HG02798 (cell line): ENCODE results near the gene TRPC3.
"Not testable (repeated sequence)": the region's sequence is repeated elsewhere in the genome, so short reads cannot be mapped to it uniquely, and the experiment has no call there.

ENCODE experiments used
- ATAC-seq: cut with Tn5 transposase; IDR thresholded peaks from one replicate; pipeline ENCODE4 v1.9.1; 2021; ENCODE audit warnings: mild to moderate bottlenecking; ENCODE audit not compliant: unreplicated experiment, poor library complexity

Gene TRPC3

DNA sequence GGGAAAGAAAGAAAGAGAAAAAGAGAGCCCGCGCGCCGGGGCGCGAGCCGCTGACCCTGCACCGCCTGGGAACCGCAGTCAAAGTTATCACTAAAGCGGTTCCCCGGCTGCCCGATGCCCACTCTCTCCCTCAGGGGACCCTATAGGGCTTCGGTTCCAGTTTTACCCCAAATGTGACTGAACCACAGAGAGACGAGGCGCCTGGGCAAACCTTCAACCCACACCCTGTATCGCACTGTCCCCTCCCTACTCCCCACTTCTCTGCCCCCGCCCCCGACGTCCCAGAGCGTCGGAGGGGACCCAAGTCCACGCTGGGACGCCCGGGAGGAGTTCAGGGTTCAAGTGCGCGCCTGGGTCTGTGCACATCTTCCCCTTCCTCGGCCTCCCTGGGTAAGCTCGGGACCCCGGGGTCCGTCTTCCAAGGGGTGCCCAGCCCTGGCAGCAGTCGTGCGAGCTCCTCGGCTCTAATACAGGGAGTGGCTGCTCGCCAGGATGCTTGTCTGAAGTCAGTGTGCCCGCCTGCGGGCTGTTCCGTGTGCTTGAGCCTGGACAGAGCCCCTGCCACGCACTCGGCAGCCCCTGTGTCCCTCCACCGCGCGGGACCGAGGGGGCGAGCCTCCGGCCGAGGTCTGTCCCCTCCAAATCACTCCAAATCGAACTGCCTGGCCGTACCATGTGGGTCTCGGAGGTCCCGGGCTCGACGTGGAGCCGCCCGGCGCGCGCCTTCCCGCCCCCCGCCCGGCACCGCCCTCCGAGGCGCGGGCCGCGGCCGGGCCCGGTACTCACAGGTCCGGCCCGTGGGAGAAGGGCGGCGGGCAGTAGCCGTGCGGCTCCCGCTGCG, 960 bp downstream of the TRPC3 start:
- peak; percentile 20 for ATAC-seq

DNA sequence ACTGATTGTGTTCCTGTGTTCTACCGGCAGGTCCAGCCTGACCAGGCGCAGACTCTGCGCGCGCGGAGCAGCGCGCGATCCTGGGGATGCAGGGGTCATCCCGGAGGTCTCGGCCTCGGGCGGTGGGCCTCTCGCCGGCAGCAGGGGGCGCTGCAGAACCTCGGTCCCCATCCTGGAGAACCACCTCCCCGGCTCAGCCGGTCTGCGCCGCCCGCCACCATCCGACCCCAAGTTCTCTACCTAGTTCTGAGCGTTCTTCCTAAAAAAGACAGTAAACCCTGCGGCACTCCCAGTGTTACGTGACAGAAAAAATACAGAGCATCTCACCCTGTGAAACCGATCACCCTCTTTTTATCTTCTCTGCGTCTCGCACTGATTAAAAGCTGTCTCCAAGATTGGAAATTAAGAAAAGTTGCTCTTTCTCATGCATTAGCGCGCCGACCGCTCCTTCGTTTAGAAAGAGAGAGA, 1.6 kb downstream of the TRPC3 start:
- peak; percentile 91 for ATAC-seq

DNA sequence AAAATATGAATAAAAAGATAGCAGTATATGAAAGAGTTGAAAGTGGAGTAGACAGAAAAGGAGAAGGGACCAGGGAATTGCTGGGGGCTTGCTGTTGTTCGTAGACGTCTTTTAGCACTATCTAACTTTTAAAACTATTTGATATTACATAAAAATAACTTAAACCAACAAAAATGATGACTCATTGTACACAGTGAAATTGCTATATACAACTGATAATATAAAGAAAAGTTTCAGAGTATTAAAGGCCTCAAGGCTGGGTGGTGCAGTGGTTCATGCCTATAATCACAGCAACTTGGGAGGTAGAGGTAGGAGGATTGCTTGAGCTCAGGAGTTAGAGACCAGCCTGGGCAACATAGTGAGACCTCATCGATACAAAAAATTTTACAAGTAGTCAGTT, 5.2 kb downstream of the TRPC3 start:
- ATAC-seq, result no peak

- peak; percentile 75 for ATAC-seq
Observed at GRCh38 chr4:121943941-121944340, 7.9 kb downstream of the TRPC3 start.

DNA sequence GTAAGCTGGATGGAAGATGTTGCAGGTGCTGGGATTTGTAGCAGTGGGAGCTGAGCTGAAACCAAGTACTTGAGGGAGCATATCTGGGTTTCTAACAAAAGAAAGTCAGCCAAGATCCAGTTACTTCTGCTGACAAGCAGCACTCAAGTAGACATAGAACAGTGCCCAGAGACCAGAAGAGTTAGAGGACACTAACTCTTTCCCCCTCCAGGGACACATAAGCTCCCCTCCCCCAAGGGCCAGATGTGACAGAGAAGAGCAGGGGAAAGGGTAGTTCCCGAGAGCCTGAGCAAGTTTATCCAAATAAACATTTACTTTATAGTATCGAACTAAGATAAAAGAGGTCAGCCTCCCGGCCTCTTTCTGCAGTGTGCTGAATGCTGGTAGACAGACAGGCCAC, 12.2 kb downstream of the TRPC3 start:
- no peak for ATAC-seq

DNA sequence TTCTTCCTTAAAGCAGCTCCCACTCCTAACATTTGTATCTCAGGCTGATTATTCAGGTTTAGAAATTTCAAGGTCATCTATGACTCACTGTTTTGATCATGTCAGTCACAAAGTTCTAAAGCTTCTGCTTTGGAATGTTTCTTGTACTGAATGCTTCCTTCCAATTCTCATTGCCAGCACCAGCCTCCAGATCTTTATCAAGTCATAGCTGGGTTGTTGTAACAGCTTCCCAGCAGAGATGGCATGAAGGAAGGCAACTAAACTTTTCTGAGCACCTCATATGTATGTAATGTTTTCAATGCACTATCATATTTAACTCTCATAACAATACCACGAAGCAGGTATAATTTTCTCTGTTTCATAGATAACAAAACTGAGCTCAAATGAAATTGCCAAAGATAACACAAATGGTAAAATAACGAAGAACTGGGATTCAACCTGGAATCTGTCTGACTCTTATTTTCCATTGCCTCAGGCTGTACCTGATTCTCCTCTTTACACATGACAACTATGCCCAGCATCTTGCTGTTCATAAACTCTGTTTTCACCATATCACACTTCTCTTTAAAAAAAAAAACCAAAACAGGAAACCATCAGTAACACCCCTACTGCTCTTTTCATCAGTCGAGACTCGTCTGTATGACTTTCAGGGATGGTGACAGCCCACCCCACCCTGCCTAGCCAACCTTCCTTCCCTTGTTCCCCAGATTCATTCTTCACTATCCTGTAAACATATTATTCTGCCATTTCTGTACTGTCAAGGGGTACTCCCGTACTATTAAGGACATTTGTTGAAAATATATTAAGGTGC, 13.4 kb downstream of the TRPC3 start:
- no peak for ATAC-seq

GRCh38 chr4:121936101-121936500, 15.8 kb downstream of the TRPC3 start:
- no peak for ATAC-seq

DNA sequence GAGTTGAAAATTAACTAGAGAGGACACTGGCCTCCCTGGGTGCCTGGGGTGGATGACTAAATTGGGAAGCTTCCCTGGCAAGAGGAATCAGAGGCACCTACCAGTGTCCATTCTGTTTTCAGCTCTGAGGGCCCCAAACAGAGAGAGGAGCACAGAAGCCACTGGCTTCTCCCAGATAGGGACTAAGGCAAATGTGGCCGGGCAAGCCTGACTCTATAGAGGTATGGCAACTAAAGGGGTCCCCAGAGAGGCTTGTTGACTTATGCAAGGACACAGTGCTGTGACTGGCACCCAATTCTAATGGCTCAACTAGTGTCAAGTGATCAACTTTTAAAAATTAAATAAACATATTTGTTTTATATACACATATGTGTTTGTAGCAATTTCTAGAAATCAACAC, 17.2 kb downstream of the TRPC3 start:
- no peak for ATAC-seq

- no peak for ATAC-seq
Observed at GRCh38 chr4:121932212-121932974, 19.5 kb downstream of the TRPC3 start.

DNA sequence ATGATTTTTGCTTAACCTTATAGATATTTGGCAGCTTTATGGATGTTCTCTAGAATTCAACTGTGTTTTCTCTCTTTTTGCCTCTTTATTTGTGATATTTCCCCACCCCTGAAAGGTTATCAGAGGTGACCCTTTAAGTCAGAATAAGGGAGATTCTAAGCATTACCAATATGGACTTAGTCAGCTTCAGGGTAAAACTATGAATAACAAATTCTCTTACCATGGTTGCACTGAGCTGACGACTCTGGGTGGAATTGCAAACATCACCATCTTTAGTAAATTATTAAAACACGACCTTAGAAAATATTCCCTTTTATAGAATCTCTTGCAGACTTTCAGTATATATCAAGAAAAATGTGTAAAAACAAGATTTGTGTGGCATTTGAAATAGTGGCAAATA, 21.6 kb downstream of the TRPC3 start:
- ATAC-seq, result no peak

GRCh38 chr4:121927948-121928347, 23.9 kb downstream of the TRPC3 start:
- no peak for ATAC-seq

DNA sequence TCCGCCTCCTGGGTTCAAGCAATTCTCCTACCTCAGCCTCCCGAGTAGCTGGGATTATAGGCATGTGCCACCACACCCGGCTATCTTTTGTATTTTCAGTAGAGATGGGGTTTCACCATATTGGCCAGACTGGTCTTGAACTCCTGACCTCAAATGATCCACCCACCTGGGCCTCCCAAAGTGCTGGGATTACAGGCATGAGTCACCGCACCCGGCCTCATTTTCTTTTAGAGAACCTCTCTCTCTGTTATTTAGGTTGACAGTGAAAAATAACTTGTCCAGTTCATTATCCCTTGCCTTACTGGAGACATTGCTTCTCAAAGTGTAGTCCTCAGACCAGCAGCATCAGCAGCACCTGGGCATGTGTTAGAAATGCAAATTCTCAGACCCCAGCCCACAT, 25.4 kb downstream of the TRPC3 start:
- ATAC-seq, result not testable (repeated sequence)

DNA sequence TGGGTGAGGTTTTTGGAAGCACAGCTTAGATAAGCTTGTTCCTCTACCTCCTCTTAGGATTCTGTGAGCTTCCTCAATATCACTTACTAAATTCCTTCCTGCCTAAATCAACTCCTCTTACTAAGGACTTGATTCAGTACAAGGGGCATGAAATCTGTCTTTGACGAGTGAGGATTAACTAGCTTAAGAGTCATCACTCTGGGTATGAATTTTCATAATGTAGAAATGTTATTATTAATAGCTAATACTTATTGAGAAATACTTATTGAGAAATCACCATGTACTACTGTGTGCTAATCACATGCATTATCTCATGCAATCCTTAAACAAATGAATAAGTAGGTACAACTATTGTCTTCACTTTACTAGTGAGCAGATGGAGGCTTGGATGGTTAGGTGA, 28.6 kb downstream of the TRPC3 start:
- no peak for ATAC-seq

DNA sequence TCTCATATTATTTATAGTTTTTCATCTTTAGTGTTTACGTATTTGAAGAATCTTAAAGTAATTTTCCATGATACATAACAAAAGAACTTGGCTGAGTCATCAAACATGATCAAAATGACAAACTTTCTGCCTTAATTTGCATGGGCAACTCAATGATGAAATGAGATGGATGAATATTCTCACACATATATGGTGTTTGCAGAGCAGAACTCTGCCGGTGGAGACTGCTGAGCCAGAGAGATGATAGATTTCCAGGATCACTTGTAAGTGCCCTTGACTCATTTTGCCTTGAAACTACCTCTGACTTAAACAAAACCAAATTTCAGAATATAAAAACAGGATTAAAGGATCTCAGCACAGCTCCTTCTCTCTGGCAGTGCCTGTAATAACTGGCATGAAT, 38.2 kb downstream of the TRPC3 start:
- no peak for ATAC-seq

GRCh38 chr4:121908346-121908745, 43.5 kb downstream of the TRPC3 start:
- no peak for ATAC-seq

GRCh38 chr4:121900132-121900983, 51.5 kb downstream of the TRPC3 start:
- peak; percentile 93 for ATAC-seq

DNA sequence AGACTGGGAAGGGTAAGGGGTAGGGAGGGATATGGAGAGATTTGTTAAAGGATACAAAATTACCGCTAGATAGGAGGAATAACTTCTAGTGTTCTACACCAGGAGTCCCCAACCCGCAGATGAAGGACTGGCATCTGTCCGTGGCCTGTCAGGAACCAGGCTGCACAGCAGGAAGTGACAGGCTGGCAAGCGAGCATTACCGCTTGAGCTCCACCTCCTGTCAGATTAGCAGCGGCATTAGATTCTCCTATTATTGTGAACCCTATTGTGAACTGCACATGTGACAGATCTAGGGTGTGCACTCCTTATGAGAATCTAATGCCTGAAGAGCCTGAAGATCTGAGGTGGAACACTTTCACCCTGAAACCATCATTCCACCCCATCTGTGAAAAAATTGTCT, 53.7 kb downstream of the TRPC3 start:
- peak; percentile 48 for ATAC-seq

DNA sequence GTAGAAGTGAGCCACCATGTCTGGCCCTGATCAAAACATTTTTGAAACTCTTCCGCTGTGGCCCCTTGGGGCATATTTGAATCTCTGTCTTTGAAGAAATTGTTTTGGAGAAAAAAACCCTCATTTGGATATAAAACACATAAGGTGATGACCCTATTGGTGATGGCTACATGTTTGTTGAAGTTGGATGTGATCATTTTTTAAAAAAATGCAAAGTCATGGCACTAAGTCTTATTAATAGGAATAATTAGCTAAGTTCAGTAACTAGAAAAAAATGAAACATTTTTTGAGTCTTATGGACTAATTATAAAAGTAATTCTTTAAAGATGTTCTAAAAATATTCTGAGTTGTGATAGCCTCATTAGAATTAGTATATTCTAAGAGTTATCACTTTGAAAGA, 63.7 kb downstream of the TRPC3 start:
- no peak for ATAC-seq

- no peak for ATAC-seq
Observed at GRCh38 chr4:121885115-121885514, 66.7 kb downstream of the TRPC3 start.

DNA sequence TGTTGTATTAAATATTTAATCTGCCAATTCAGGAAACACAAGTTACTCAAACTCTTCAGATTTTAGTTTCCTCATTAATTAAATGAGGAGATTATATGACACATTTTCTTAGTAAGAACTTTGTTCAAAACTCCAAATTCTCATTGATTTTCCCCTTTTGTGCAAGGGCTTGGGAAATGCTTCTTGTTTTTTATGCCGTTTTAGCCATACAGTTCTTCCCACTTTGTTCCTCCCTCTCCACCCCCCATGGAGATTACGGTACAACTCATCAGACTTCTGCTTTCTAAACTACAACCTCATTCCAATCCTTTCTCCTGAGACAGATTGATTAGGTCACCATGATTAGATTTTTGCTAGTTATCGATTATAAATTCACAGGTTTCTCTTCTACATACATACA, 70.7 kb downstream of the TRPC3 start:
- no peak for ATAC-seq
